Globus pallidus (tissue), 1 donor: ENCODE results near the gene IGFBP7.

Source experiments
- DNase-seq: peaks from one replicate; pipeline ENCODE4 v3.0.0-alpha.2; 2015; ENCODE audit warnings: low spot score

IGFBP7 gene

GRCh38 chr4:57109847-57110639, at the start of gene IGFBP7:
TSS of gene IGFBP7 (minus strand) at chr4:57110385. CDS start at chr4:57110351, 34 bp downstream.
- no peak for DNase-seq

GRCh38 chr4:57159866-57160265, 49.7 kb upstream of the IGFBP7 start:
- no peak for DNase-seq

GRCh38 chr4:57158762-57159161, 48.6 kb upstream of the IGFBP7 start:
- no peak for DNase-seq

GRCh38 chr4:57158221-57158620, 48.0 kb upstream of the IGFBP7 start:
- DNase-seq, result no peak

GRCh38 chr4:57157596-57158137, 47.5 kb upstream of the IGFBP7 start:
- no peak for DNase-seq

- DNase-seq, result no peak
Observed at GRCh38 chr4:57156242-57156990, 46.2 kb upstream of the IGFBP7 start.

GRCh38 chr4:57154926-57155325, 44.7 kb upstream of the IGFBP7 start:
- DNase-seq, result no peak

- DNase-seq, result no peak
Observed at GRCh38 chr4:57154191-57154590, 44.0 kb upstream of the IGFBP7 start.

GRCh38 chr4:57153207-57153606, 43.0 kb upstream of the IGFBP7 start:
- no peak for DNase-seq

- DNase-seq, result no peak
Observed at GRCh38 chr4:57151481-57151880, 41.3 kb upstream of the IGFBP7 start.

- no peak for DNase-seq
Observed at GRCh38 chr4:57149833-57150232, 39.6 kb upstream of the IGFBP7 start.

- no peak for DNase-seq
Observed at GRCh38 chr4:57148831-57149505, 38.8 kb upstream of the IGFBP7 start.

GRCh38 chr4:57148177-57148576, 38.0 kb upstream of the IGFBP7 start:
- no peak for DNase-seq

GRCh38 chr4:57147335-57148060, 37.3 kb upstream of the IGFBP7 start:
- DNase-seq, result no peak

- DNase-seq, result no peak
Observed at GRCh38 chr4:57146444-57146843, 36.3 kb upstream of the IGFBP7 start.

GRCh38 chr4:57144466-57144865, 34.3 kb upstream of the IGFBP7 start:
- no peak for DNase-seq

GRCh38 chr4:57139783-57140182, 29.6 kb upstream of the IGFBP7 start:
- DNase-seq, result no peak

GRCh38 chr4:57137261-57137660, 27.1 kb upstream of the IGFBP7 start:
- DNase-seq, result no peak

- no peak for DNase-seq
Observed at GRCh38 chr4:57136281-57136680, 26.1 kb upstream of the IGFBP7 start.

- no peak for DNase-seq
Observed at GRCh38 chr4:57132743-57133137, 22.6 kb upstream of the IGFBP7 start.

GRCh38 chr4:57131849-57132742, 21.9 kb upstream of the IGFBP7 start:
- DNase-seq, result no peak
